ENCODE results near the gene ITGA7.

Gene ITGA7

DNA sequence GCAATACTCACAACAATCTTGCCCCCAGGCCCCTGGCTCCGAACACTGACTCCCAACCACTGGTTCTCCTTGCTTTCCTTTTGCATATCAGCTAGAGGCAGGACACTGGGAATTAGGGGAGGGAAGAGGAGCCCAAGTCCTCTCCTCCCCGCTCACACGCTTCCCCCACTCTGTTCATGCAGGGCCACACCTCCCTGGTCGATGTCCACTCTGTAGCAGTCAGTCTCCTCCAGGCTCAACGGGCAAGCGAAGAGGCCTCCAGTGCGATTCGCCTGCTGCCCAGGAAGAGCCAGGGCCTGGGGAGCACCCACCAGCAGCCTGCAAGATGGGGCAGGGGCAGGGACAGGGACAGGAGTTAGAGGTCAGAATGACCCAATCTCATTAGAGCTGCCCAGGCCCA lies 4.8 kb downstream of the ITGA7 start:
- TF ChIP-seq TCF12 (IDR thresholded peaks at IDR 0.05; ENCODE audit: low read depth), result no peak
- TF ChIP-seq, protein P1, sequence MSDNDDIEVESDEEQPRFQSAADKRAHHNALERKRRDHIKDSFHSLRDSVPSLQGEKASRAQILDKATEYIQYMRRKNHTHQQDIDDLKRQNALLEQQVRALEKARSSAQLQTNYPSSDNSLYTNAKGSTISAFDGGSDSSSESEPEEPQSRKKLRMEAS (IDR thresholded peaks at IDR 0.05), result no peak
- TF ChIP-seq, protein P2, sequence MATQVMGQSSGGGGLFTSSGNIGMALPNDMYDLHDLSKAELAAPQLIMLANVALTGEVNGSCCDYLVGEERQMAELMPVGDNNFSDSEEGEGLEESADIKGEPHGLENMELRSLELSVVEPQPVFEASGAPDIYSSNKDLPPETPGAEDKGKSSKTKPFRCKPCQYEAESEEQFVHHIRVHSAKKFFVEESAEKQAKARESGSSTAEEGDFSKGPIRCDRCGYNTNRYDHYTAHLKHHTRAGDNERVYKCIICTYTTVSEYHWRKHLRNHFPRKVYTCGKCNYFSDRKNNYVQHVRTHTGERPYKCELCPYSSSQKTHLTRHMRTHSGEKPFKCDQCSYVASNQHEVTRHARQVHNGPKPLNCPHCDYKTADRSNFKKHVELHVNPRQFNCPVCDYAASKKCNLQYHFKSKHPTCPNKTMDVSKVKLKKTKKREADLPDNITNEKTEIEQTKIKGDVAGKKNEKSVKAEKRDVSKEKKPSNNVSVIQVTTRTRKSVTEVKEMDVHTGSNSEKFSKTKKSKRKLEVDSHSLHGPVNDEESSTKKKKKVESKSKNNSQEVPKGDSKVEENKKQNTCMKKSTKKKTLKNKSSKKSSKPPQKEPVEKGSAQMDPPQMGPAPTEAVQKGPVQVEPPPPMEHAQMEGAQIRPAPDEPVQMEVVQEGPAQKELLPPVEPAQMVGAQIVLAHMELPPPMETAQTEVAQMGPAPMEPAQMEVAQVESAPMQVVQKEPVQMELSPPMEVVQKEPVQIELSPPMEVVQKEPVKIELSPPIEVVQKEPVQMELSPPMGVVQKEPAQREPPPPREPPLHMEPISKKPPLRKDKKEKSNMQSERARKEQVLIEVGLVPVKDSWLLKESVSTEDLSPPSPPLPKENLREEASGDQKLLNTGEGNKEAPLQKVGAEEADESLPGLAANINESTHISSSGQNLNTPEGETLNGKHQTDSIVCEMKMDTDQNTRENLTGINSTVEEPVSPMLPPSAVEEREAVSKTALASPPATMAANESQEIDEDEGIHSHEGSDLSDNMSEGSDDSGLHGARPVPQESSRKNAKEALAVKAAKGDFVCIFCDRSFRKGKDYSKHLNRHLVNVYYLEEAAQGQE (IDR thresholded peaks at IDR 0.05; ENCODE audit: low read depth), result no peak
- TF ChIP-seq YY1 (IDR thresholded peaks at IDR 0.05; ENCODE audit: low read depth), result no peak
- TF ChIP-seq NFIC (IDR thresholded peaks at IDR 0.05), result no peak
- no peak for TF ChIP-seq RAD21 (IDR thresholded peaks at IDR 0.05; ENCODE audit: low read depth)
- TF ChIP-seq FOXM1 (IDR thresholded peaks at IDR 0.05; ENCODE audit: borderline replicate concordance, low read depth), result no peak
- no peak for TF ChIP-seq CEBPB (IDR thresholded peaks at IDR 0.05)
- TF ChIP-seq, protein P3, sequence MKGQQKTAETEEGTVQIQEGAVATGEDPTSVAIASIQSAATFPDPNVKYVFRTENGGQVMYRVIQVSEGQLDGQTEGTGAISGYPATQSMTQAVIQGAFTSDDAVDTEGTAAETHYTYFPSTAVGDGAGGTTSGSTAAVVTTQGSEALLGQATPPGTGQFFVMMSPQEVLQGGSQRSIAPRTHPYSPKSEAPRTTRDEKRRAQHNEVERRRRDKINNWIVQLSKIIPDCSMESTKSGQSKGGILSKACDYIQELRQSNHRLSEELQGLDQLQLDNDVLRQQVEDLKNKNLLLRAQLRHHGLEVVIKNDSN (IDR thresholded peaks at IDR 0.05), result no peak
- TF ChIP-seq ZBTB7A (IDR thresholded peaks at IDR 0.05; ENCODE audit: low read depth), result no peak
- no peak for TF ChIP-seq CREB1 (IDR thresholded peaks at IDR 0.05; ENCODE audit: low read depth)
- TF ChIP-seq EP300 (IDR thresholded peaks at IDR 0.05; ENCODE audit: borderline replicate concordance), result no peak
- TF ChIP-seq EGR1 (IDR thresholded peaks at IDR 0.05), result no peak
- no peak for TF ChIP-seq TAF1 (IDR thresholded peaks at IDR 0.05; ENCODE audit: low read depth)
- no peak for TF ChIP-seq TEAD4 (IDR thresholded peaks at IDR 0.05)

DNA sequence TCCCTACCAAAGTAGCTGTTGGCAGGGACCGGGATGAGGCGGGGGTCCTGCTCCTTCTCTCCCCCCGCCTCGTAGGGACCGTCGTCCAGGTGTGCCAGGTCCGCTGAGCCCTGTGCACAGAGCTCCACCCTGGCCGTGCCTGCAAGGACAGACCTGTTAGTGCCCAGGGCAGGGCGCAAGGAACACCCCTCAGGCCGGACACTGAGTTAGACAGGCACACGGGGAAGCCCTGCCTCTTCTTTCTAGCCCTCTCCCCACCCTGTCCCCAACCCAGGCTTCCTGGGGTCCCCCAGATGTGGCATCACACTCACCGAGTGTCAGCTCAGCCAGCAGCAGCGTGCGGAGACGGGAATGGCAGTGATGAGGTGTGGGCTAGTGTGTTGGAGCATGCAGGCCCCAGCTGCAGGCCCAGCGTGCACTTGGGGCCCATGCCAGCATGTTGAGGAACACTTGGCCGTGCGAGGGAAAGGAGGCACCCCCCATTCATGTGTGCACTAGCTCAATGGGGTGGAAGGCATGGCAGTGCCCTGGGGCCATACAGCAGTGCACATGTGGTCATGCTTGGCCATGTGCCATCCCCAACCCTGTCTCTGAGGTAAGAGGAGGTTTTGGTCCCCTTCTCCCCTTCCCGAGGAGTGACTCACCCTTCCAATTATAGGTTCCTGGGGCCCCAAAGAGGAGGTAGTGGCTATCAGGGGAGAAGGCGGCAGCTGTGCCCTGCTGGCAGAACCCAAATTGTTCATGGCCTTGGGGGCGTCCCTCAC lies 7.3 kb downstream of the ITGA7 start:
- TF ChIP-seq, protein P3 (IDR thresholded peaks at IDR 0.05), result no peak
- no peak for TF ChIP-seq RAD21 (IDR thresholded peaks at IDR 0.05; ENCODE audit: low read depth)
- no peak for TF ChIP-seq NFIC (IDR thresholded peaks at IDR 0.05)
- no peak for TF ChIP-seq EGR1 (IDR thresholded peaks at IDR 0.05)
- no peak for TF ChIP-seq YY1 (IDR thresholded peaks at IDR 0.05; ENCODE audit: low read depth)
- no peak for TF ChIP-seq TAF1 (IDR thresholded peaks at IDR 0.05; ENCODE audit: low read depth)

DNA sequence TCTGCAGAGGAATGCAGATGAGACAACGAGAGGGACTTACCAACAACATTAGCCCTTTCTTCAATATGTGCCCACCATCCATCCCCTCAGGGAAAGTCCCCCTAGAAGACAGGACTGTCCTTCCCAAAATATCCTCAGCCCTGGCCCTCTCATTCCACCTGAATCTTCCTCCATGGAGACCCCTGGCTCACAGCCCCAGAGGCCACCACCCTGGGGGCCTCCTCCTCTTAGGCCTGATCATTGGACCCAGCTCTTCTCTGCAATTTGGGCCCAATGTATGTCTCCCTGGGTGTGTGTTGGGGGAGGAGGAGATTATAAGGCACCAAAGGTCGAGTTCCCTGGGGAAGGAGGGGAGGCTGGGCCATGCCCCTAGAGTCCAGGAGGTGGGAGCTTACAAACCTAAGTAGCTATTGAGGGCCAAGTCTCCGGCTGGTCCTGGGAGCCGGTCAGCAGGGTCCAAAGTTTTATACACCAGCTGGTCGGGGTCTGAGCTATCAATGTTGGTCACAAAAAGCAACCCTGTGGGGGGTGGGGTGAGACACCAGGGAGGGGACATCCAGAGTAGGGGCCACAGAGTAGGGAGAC lies 8.1 kb downstream of the ITGA7 start:
- TF ChIP-seq TEAD4 (IDR thresholded peaks at IDR 0.05) (no peak), EGR1 (IDR thresholded peaks at IDR 0.05) (no peak), TCF12 (IDR thresholded peaks at IDR 0.05; ENCODE audit: low read depth) (no peak), FOXM1 (IDR thresholded peaks at IDR 0.05; ENCODE audit: borderline replicate concordance, low read depth) (no peak), CREB1 (IDR thresholded peaks at IDR 0.05; ENCODE audit: low read depth) (no peak), NFIC (IDR thresholded peaks at IDR 0.05) (no peak), EP300 (IDR thresholded peaks at IDR 0.05; ENCODE audit: borderline replicate concordance) (no peak), YY1 (IDR thresholded peaks at IDR 0.05; ENCODE audit: low read depth) (no peak), RAD21 (IDR thresholded peaks at IDR 0.05; ENCODE audit: low read depth) (no peak), CEBPB (IDR thresholded peaks at IDR 0.05) (no peak), TAF1 (IDR thresholded peaks at IDR 0.05; ENCODE audit: low read depth) (no peak), ZBTB7A (IDR thresholded peaks at IDR 0.05; ENCODE audit: low read depth) (no peak)
- TF ChIP-seq, protein P2 (IDR thresholded peaks at IDR 0.05; ENCODE audit: low read depth), result no peak
- TF ChIP-seq, protein P3 (IDR thresholded peaks at IDR 0.05), result no peak
- TF ChIP-seq, protein P1 (IDR thresholded peaks at IDR 0.05), result no peak

DNA sequence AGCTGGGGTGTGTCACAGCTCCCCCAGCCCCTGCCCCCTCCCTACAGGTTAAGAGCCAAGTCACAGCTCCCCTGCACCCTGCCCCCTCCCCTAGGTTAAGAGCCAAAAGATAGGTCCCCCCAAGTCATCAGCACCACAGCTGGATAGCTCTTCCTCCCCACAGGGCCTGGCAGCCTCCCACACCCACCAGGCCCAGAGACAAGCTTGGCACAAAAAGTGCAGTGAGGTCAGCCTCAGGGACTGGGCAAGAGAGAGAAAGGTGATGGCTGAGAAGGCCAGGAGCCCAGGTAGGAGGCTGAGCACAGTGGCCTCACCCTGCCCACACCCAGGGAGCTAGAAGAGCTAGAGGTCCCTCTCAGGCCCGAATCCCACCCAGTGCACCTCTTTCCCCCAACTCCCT lies 8.7 kb downstream of the ITGA7 start:
- no peak for TF ChIP-seq EP300 (IDR thresholded peaks at IDR 0.05; ENCODE audit: borderline replicate concordance)
- no peak for TF ChIP-seq CEBPB (IDR thresholded peaks at IDR 0.05)
- TF ChIP-seq, protein P3 (IDR thresholded peaks at IDR 0.05), result no peak

All from Ishikawa (cell line).